ENCODE measurements around the gene RAB5A. TPM values are rescaled to one million over a fixed set of nuclear protein-coding genes. Genes with fewer than 3 reads are reported as not detected.
A peak's percentile ranks its signal among the peaks of the same experiment; 100 is the strongest.

Gene RAB5A
- total RNA-seq, 2 donors from 2014 or later, result 55.4 to 61.5 TPM

DNA sequence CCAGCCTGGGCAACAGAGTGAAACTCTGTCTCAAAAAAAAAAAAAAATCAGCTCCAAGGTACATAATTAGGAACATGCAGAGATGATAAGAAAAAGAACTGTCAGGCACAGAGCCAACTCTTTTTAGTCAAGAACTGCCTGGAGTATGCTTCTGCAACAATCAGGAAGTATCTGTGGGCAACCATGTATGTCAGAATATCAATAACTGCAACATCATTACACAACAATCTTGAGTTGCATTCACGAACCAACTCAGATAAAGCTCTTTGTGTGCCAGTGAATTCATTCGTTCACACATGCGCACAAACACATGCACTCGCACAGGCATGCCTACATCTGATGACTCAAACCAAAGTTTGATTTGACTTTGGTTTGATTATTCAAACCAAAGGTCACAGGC lies 45.0 kb upstream of the RAB5A start:
- WGBS, result 70% methylated on average over 4 of the region's 4 CpGs
- no peak for TF ChIP-seq POLR2AphosphoS5 (IDR thresholded peaks at IDR 0.05)
- TF ChIP-seq, protein P1, sequence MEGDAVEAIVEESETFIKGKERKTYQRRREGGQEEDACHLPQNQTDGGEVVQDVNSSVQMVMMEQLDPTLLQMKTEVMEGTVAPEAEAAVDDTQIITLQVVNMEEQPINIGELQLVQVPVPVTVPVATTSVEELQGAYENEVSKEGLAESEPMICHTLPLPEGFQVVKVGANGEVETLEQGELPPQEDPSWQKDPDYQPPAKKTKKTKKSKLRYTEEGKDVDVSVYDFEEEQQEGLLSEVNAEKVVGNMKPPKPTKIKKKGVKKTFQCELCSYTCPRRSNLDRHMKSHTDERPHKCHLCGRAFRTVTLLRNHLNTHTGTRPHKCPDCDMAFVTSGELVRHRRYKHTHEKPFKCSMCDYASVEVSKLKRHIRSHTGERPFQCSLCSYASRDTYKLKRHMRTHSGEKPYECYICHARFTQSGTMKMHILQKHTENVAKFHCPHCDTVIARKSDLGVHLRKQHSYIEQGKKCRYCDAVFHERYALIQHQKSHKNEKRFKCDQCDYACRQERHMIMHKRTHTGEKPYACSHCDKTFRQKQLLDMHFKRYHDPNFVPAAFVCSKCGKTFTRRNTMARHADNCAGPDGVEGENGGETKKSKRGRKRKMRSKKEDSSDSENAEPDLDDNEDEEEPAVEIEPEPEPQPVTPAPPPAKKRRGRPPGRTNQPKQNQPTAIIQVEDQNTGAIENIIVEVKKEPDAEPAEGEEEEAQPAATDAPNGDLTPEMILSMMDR (IDR thresholded peaks at IDR 0.05), result no peak
- TF ChIP-seq POLR2A (IDR thresholded peaks at IDR 0.05), result no peak
- intact Hi-C loops (cut with DNase I), result no loop called here

DNA sequence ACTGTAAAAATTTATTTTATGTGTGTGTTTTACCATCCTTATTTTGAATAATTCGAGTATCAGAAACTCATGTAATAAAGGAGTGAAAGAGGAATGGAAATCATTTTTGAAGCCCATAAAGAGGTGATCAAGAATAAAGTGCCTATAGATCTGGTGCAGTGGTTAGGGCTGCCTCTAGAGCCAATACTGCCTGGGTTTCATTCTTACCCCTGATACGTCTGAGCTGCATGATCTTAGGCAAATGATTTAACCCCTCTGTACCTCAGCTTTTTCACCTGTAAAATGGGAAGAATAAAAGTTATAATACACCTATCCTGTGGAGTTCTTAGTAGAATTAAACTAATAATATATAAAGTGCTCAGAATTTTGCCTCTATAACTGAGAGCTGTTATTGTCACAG lies 43.2 kb upstream of the RAB5A start:
- no peak for DNase-seq (ENCODE audit: low spot score)

More for the DNA sequence above, 45.0 kb upstream of the RAB5A start:
- H3K9me3 ChIP-seq, result no peaks in the 10 kb centered on the region
- H3K4me1 ChIP-seq (replicated peaks), result no peaks in the 10 kb centered on the region
- peak; percentile 12 for DNase-seq (ENCODE audit: low spot score)
- no peaks in the 10 kb centered on the region for H3K27me3 ChIP-seq (replicated peaks; ENCODE audit: insufficient read depth)
- no peak overlapping the region for H3K27ac ChIP-seq
- no peaks in the 10 kb centered on the region for H3K36me3 ChIP-seq
- no peak overlapping the region for H3K4me3 ChIP-seq

DNA sequence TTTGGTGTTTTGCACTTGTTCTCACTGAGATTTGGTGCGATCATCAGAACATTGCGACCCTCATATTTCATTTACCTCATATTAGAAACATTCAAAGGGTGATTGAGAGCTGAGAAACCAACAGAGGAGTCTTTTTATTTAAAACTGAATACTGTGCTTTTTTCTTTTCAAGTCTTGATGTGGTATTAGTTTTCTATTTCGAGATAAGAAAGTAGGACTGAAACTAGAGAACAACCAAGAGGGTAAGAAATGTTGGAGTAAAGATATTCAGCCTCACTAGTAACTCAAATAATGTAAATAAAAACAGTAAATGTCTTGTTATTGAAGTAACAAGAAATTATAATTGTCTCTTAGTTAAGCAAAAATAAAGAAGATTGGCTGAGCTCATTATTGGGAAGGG lies 39.4 kb upstream of the RAB5A start:
- DNase-seq (ENCODE audit: low spot score), result no peak
- no peaks in the 10 kb centered on the region for H3K4me1 ChIP-seq (replicated peaks)
- intact Hi-C loops (cut with DNase I), result no loop called here
- no peak overlapping the region for H3K27ac ChIP-seq
- H3K27me3 ChIP-seq (replicated peaks; ENCODE audit: insufficient read depth), result no peaks in the 10 kb centered on the region
- H3K4me3 ChIP-seq, result no peak overlapping the region
- H3K36me3 ChIP-seq, result no peaks in the 10 kb centered on the region
- TF ChIP-seq POLR2A (IDR thresholded peaks at IDR 0.05) (no peak), POLR2AphosphoS5 (IDR thresholded peaks at IDR 0.05) (no peak)
- TF ChIP-seq, protein P1 (IDR thresholded peaks at IDR 0.05), result no peak
- H3K9me3 ChIP-seq, result no peaks in the 10 kb centered on the region
- WGBS, result 89% methylated on average over 3 of the region's 3 CpGs

More for the DNA sequence above, 43.2 kb upstream of the RAB5A start:
- intact Hi-C loops (cut with DNase I), result no loop called here
- WGBS, result 84% methylated on average over 2 of the region's 2 CpGs
- no peaks in the 10 kb centered on the region for H3K9me3 ChIP-seq
- no peaks in the 10 kb centered on the region for H3K36me3 ChIP-seq
- H3K4me3 ChIP-seq, result no peak overlapping the region
- H3K27ac ChIP-seq, result no peak overlapping the region
- TF ChIP-seq POLR2A (IDR thresholded peaks at IDR 0.05) (no peak), POLR2AphosphoS5 (IDR thresholded peaks at IDR 0.05) (no peak)
- TF ChIP-seq, protein P1 (IDR thresholded peaks at IDR 0.05), result no peak
- no peaks in the 10 kb centered on the region for H3K27me3 ChIP-seq (replicated peaks; ENCODE audit: insufficient read depth)
- H3K4me1 ChIP-seq (replicated peaks), result no peaks in the 10 kb centered on the region

GRCh38 chr3:19911452-19911851 lies 35.4 kb upstream of the RAB5A start:
- no peaks in the 10 kb centered on the region for H3K36me3 ChIP-seq
- intact Hi-C loops (cut with DNase I), result no loop called here
- no peaks in the 10 kb centered on the region for H3K27me3 ChIP-seq (replicated peaks; ENCODE audit: insufficient read depth)
- TF ChIP-seq POLR2A (IDR thresholded peaks at IDR 0.05) (no peak), POLR2AphosphoS5 (IDR thresholded peaks at IDR 0.05) (no peak)
- TF ChIP-seq, protein P1 (IDR thresholded peaks at IDR 0.05), result no peak
- no peaks in the 10 kb centered on the region for H3K9me3 ChIP-seq
- no peaks in the 10 kb centered on the region for H3K4me1 ChIP-seq (replicated peaks)
- no peak overlapping the region for H3K27ac ChIP-seq
- no peak for DNase-seq (ENCODE audit: low spot score)
- H3K4me3 ChIP-seq, result no peak overlapping the region

GRCh38 chr3:19917167-19917566 lies 29.7 kb upstream of the RAB5A start:
- intact Hi-C loops (cut with DNase I), result no loop called here
- TF ChIP-seq POLR2AphosphoS5 (IDR thresholded peaks at IDR 0.05) (no peak), POLR2A (IDR thresholded peaks at IDR 0.05) (no peak)
- TF ChIP-seq, protein P1 (IDR thresholded peaks at IDR 0.05), result no peak
- Histone ChIP-seq H3K36me3 (no peaks in the 10 kb centered on the region), H3K27ac (no peak overlapping the region), H3K4me1 (replicated peaks) (no peaks in the 10 kb centered on the region), H3K4me3 (no peak overlapping the region), H3K27me3 (replicated peaks; ENCODE audit: insufficient read depth) (no peaks in the 10 kb centered on the region), H3K9me3 (no peaks in the 10 kb centered on the region)
- DNase-seq (ENCODE audit: low spot score), result no peak
- 95% methylated on average over 1 of the region's 1 CpG for WGBS

Data from prostate gland (tissue), 2 donors.